BJ (cell line): ENCODE data around the gene EMX1. TPM values are rescaled to one million over a fixed set of nuclear protein-coding genes. Genes with fewer than 3 reads are reported as not detected.

Source experiments
- CTCF ChIA-PET: fragments of 350-600 bp; formaldehyde crosslinking; extraction: SDS; loops from one replicate; lab custom pipeline; 2021; ENCODE audit warnings: antibody characterized with exemption, inconsistent platforms; lab: Yijun Ruan, JAX
- POLR2A ChIA-PET: fragments of 300-600 bp; sonication (Branson Sonifier 250); formaldehyde crosslinking; extraction: SDS; loops from one replicate; lab custom pipeline; 2021; ENCODE audit warnings: antibody characterized with exemption; lab: Charles Lee
- DNase-seq: peaks from one replicate; pipeline ENCODE4 v3.0.0-alpha.2; 2011; ENCODE audit warnings: low read depth
- H3K27me3 ChIP-seq: 2 replicates; pipeline ENCODE4 v1.6.0; 2011; ENCODE audit warnings: low read length; ENCODE audit not compliant: control insufficient read depth, insufficient read depth
- H3K36me3 ChIP-seq: 2 replicates; pipeline ENCODE4 v1.5.1; 2011; ENCODE audit warnings: low read length; ENCODE audit not compliant: control insufficient read depth, insufficient read depth
- H3K4me3 ChIP-seq: 2 replicates; pipeline ENCODE4 v1.5.1; 2011; ENCODE audit warnings: low read depth, mild to moderate bottlenecking, control low read depth, low read length
- polyA plus RNA-seq: library from polyadenylated mRNA; depleted of rRNA; stranded (reverse); fragments of >200 nt; gene quantifications from 2 replicates; pipeline ENCODE4 v1.2.3, GENCODE V29; 2011
- TF ChIP-seq, protein P1 (sequence below): IDR thresholded peaks from 2 replicates; pipeline ENCODE4 v1.5.1; 2011; ENCODE audit warnings: low read depth, mild to moderate bottlenecking, control low read depth, inconsistent platforms, low read length, moderate library complexity; ENCODE audit not compliant: insufficient read depth

EMX1 gene
- polyA plus RNA-seq, 1 experiment, result not detected

DNA sequence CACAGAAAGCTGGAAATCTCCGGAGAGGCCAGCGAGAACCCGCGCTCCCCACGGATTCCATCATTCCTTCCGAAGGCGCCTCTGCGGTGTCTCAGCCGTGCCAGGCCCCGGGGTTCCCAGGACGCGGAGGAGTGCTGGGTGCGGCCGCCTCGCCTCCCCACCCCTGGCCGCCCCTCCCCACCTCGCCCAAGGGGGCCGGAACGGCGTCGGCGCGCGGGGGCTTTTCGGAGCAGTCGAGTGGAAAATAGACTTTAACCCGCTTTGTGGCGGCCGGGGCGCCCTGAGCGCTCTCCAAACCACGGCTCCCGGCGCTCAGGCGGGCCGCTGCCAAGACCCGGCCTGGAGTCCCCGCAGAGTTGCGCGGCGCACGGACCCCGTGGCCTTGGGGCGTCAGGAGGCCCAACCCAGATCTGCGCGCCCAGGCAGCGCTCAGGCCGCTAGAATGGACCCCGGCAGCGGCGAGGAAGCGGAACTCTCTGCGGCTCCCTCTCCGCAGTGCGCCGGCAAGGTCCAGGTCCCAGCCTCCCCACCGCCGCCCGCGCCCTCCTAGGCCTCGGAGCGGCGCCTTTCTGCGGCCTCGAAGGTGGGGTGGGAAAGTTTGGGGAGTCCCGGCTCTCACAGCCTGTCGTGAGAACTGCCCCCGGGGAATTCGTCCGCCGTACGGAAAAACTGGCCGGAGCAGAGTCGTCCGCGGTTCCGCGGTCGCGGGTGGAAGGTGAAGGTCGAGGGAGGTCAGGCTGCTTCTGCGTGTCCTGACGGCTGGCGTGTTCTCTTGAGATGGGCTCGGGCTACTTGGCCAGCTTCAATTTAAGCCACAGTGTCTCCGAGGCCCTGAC, 1.2 kb upstream of the EMX1 start:
- Histone ChIP-seq H3K36me3 (no peaks in the 10 kb centered on the region), H3K4me3 (no peak overlapping the region), H3K27me3 (peaks cover 68% of the 10 kb centered on the region)
- TF ChIP-seq, protein P1, sequence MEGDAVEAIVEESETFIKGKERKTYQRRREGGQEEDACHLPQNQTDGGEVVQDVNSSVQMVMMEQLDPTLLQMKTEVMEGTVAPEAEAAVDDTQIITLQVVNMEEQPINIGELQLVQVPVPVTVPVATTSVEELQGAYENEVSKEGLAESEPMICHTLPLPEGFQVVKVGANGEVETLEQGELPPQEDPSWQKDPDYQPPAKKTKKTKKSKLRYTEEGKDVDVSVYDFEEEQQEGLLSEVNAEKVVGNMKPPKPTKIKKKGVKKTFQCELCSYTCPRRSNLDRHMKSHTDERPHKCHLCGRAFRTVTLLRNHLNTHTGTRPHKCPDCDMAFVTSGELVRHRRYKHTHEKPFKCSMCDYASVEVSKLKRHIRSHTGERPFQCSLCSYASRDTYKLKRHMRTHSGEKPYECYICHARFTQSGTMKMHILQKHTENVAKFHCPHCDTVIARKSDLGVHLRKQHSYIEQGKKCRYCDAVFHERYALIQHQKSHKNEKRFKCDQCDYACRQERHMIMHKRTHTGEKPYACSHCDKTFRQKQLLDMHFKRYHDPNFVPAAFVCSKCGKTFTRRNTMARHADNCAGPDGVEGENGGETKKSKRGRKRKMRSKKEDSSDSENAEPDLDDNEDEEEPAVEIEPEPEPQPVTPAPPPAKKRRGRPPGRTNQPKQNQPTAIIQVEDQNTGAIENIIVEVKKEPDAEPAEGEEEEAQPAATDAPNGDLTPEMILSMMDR, result no peak
- POLR2A ChIA-PET, result no interaction called here
- no peak for DNase-seq
- CTCF ChIA-PET, result interaction anchor here (0.8 to 2.5 kb wide), 7 partner anchors 10 to 261 kb away, joined by 3 to 13 read pairs (median 5); partner anchors contain the start of gene SPR

DNA sequence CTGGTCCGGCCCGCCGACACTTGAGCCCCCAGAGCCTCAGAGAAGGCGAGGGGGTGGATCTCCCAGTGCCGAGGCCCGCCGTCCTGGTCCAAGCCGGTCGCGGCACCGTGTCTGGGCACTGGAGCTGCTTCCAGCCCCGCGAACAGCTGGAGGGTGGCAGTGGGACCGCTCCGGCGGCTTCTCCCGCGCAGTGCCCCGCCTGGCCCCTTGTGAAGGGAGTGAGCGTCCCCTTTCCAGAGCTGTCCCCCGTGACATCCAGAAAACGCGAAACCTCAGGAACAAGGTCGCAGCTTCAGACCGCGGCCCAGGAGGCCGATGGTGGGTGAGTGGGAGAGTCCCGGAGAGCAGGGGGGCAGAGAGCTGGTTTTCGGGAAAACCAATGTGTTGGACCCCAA, 579 bp upstream of the EMX1 start:
- TF ChIP-seq, protein P1, result no peak
- ChIA-PET POLR2A (no interaction called here), CTCF (interaction anchor here (0.6 to 2.3 kb wide), 6 partner anchors 10 to 216 kb away, joined by 3 to 11 read pairs (median 4); partner anchors contain the start of gene SPR)
- Histone ChIP-seq H3K27me3 (peaks cover 71% of the 10 kb centered on the region), H3K4me3 (no peak overlapping the region), H3K36me3 (no peaks in the 10 kb centered on the region)
- DNase-seq, result no peak

DNA sequence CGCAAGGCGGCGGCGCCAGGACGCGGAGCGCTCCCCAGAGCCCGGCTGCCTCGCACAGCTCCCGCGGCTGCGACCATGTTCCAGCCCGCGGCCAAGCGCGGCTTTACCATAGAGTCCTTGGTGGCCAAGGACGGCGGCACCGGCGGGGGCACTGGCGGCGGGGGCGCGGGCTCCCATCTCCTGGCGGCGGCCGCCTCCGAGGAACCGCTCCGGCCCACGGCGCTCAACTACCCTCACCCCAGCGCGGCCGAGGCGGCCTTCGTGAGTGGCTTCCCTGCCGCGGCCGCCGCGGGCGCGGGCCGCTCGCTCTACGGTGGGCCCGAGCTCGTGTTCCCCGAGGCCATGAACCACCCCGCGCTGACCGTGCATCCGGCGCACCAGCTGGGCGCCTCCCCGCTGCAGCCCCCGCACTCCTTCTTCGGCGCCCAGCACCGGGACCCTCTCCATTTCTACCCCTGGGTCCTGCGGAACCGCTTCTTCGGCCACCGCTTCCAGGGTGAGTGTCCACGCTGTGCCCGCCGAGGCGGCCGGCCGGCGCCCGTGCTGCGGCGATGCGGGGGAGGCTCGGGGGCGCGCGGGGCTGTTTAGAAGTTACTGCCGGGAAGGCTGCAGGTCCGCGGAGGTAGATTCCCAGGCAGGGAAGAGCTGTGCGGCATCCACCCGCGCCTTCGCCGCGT, 696 bp downstream of the EMX1 start:
- H3K36me3 ChIP-seq, result no peaks in the 10 kb centered on the region
- POLR2A ChIA-PET, result no interaction called here
- TF ChIP-seq, protein P1, result no peak
- no peak overlapping the region for H3K4me3 ChIP-seq
- CTCF ChIA-PET, result interaction anchor here (0.8 to 2.3 kb wide), 5 partner anchors 8 to 56 kb away, joined by 3 to 11 read pairs (median 5); partner anchors contain the start of gene SPR
- no peak for DNase-seq
- H3K27me3 ChIP-seq, result peaks cover 82% of the 10 kb centered on the region

DNA sequence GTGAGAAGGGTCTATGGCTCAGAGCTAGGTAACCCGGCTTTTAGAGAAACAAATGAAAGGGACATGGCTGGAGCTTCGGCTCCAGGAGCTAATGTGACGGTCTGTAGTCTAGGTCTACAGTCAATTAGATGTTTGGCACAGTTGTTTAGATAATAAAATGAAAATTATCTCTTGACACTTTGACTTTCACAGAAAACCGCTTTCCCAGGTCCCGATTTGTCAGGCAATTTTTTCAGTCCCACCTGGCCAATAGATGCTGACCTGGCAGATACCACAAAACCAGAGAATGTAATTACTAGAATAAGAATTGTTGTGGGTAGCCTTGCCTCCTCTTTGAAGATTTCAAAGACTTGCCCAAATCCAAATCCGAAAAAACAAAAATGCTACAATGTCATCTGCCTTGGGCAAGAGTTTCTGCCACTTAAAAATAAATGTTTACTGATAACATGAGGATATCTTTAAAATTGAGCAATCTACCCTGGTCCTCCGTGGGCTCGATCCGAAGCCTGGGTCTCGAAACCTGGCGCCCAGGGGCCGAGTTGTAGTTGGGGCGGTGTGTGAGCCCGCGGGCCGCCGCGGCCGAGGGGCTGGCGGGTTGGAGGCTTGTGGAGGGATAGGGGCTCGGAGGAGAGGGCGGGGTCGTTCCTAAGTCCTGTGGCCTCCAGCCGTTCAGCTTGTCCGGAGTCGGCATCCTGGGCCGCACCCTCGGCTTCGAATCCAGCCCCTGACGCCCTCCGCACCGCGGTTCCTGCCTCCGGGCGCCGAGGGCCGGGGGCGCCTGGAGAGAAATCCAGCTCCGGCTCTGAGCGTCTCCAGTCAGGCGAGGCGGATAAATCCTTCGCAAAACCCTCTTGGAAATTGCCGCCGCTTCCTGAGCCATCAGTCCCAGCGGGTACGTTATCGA, 2.3 kb downstream of the EMX1 start:
- TF ChIP-seq, protein P1, result no peak
- Histone ChIP-seq H3K36me3 (no peaks in the 10 kb centered on the region), H3K27me3 (peaks cover 78% of the 10 kb centered on the region), H3K4me3 (no peak overlapping the region)
- CTCF ChIA-PET, result interaction anchor here (1.3 kb wide), 2 partner anchors 9 to 27 kb away, joined by 3 to 4 read pairs; no protein-coding TSS in a partner anchor
- POLR2A ChIA-PET, result interaction anchor here (0.7 kb wide), 1 partner anchor 169 kb away, joined by 5 read pairs; no protein-coding TSS in a partner anchor
- DNase-seq, result no peak
